Activated naive CD4-positive, alpha-beta T cell treated with anti-CD3 and anti-CD28 coated beads, Interleukin-2, amount 50 U/mL, for 24 hours (primary cell): Measurements from ENCODE around the gene OR2J2.
"Not testable (repeated sequence)": the region's sequence is repeated elsewhere in the genome, so short reads cannot be mapped to it uniquely, and the experiment has no call there.

Experiments
- H3K27ac Mint-ChIP-seq: one replicate; pipeline ENCODE4 v1.8.0; 2021; ENCODE audit warnings: mild to moderate bottlenecking, mixed read lengths
- H3K27me3 Mint-ChIP-seq: one replicate; pipeline ENCODE4 v1.8.0; 2021; ENCODE audit warnings: mixed read lengths
- H3K36me3 Mint-ChIP-seq: one replicate; pipeline ENCODE4 v1.8.0; 2021; ENCODE audit warnings: mixed read lengths
- H3K4me1 Mint-ChIP-seq: one replicate; pipeline ENCODE4 v1.8.0; 2021; ENCODE audit warnings: mixed read lengths
- H3K4me3 Mint-ChIP-seq: one replicate; pipeline ENCODE4 v1.8.0; 2021; ENCODE audit warnings: mild to moderate bottlenecking, mixed read lengths
- H3K9me3 Mint-ChIP-seq: one replicate; pipeline ENCODE4 v1.8.0; 2021; ENCODE audit warnings: mixed read lengths

The OR2J2 gene

DNA sequence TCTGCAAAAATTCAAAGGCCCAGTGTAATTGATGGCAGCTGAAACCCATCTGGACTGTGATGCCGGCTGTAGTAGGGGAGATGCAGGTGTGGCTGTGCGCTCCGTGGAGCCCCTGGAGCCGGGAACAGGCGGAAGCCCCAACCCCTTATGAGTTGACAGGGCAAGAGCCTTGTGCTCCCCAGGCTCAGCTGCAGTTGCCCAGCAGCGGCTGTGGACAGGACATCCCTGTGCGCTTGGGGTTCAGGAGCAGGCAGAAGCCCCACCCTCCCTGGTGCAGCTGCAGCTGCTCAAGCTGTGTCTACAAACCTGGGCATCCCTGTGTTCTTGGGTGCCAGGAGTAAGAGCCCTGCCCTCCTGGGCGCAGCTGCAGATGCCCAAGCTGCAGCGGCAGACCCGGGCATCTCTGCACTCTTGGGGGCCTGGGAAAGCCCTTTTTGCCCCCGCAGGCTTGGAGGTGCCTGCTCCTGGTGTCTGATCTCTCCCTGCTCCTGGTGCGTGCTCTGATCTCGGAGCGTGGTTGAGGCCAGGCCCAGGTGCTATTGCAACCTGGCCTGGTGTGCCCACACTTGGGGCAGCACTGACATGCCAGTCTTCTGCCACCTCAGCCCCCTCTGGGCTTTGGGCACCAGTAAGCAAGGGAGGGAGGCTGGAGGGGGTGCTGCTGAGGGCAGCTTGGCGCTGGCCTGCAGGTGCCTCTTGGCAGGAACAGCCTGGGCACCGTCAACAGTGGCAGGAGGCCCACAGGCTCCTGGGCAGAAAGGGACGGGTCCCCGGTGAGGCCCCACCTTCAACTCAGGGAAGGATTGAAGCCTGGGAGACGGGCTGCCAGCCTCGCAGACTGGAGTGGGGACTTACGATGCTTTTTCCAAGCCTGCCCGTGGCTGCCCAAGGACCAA lies 30.3 kb downstream of the OR2J2 start:
- no peaks in the 10 kb centered on the region for H3K9me3 Mint-ChIP-seq
- H3K36me3 Mint-ChIP-seq, result no peaks in the 10 kb centered on the region
- H3K27me3 Mint-ChIP-seq, result peaks cover 6% of the 10 kb centered on the region
- H3K4me1 Mint-ChIP-seq, result no peaks in the 10 kb centered on the region
- H3K4me3 Mint-ChIP-seq, result no peak overlapping the region
- H3K27ac Mint-ChIP-seq, result no peak overlapping the region

DNA sequence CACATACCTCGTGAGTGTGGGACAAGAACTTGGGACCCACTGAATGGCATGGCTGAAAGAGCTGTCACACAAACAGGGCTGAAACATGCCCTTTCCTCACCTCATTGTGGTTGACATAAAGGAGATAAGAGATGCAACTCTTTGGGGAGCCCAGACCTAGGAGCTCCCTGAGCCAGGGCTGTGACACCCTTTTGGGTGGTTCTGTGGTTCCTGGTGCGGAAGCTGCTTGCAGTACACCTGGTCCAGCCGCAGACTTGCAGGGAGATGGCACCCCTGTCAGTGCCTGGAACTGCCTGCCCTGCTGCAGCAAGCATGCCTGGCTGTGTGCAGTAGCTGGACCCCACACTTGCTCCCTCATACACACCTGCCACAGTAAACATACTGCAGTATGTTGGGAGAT lies 31.3 kb downstream of the OR2J2 start:
- Mint-ChIP-seq H3K27ac (no peak overlapping the region), H3K27me3 (peaks cover 9% of the 10 kb centered on the region), H3K36me3 (no peaks in the 10 kb centered on the region), H3K9me3 (no peaks in the 10 kb centered on the region), H3K4me1 (no peaks in the 10 kb centered on the region), H3K4me3 (no peak overlapping the region)

DNA sequence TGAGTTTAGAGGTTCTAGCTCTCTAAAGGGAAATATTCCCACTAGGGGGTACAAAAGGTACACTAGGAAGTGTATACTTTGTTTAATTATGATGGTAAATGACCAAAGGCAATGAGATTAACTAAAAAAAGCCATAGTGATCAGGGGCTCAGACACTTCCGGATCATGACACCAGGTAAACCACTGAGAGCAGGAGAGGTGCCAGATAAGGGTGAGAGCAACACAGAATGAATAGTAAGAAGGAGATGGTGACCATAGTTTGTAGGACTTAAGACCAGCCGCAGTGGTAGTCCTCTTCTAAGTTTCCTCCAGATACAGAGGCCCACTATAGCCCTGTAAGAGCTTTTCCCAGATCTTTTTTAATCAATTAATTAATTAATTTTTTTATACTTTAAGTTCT lies 40.8 kb downstream of the OR2J2 start:
- Mint-ChIP-seq H3K27me3 (peaks cover 25% of the 10 kb centered on the region), H3K27ac (no peak overlapping the region), H3K4me1 (no peaks in the 10 kb centered on the region), H3K36me3 (no peaks in the 10 kb centered on the region), H3K9me3 (no peaks in the 10 kb centered on the region), H3K4me3 (no peak overlapping the region)

DNA sequence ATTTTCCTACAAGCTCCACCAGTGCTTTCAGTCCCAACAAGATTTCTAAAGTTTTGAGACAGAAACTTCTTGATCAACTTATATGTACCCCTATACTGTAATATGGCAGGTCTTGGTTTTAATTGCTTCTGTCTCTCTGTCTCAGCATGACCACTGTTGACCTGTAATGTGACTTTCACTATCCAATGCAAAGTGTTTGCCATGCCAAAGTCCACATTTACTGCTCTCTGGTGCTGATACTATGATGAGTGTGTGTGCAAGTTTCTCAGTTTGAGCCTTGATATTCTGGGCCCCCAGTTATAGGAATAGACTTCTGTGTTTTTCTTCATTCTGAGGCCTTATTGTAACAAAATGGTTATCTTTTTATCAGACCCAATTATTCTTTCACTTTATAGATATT lies 45.8 kb downstream of the OR2J2 start:
- H3K36me3 Mint-ChIP-seq, result no peaks in the 10 kb centered on the region
- peaks cover 13% of the 10 kb centered on the region for H3K27me3 Mint-ChIP-seq
- no peak overlapping the region for H3K27ac Mint-ChIP-seq

DNA sequence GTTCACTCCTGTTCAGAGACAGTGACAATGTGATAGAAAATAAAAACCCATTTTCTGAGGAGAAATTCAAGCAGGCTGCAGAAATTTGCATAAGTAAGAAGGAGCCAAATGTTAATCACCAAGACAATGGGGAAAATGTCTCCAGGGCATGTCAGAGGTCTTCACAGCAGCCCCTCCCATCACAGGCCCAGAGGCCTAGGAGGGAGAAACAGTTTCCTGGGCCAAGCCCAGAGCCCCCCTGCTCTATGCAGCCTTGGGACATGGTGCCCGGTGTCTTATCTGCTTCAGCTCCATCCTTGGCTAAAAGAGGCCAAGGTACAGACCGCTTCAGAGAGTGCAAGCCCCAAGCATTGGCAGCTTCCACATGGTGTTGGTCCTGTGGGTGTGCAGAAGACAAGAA lies 46.5 kb downstream of the OR2J2 start:
- peaks cover 12% of the 10 kb centered on the region for H3K27me3 Mint-ChIP-seq
- H3K9me3 Mint-ChIP-seq, H3K4me3 Mint-ChIP-seq, H3K36me3 Mint-ChIP-seq, H3K4me1 Mint-ChIP-seq, H3K27ac Mint-ChIP-seq: not testable (repeated sequence)

More for the DNA sequence above, 45.8 kb downstream of the OR2J2 start:
- H3K9me3 Mint-ChIP-seq, result no peaks in the 10 kb centered on the region
- no peaks in the 10 kb centered on the region for H3K4me1 Mint-ChIP-seq
- H3K4me3 Mint-ChIP-seq, result no peak overlapping the region

DNA sequence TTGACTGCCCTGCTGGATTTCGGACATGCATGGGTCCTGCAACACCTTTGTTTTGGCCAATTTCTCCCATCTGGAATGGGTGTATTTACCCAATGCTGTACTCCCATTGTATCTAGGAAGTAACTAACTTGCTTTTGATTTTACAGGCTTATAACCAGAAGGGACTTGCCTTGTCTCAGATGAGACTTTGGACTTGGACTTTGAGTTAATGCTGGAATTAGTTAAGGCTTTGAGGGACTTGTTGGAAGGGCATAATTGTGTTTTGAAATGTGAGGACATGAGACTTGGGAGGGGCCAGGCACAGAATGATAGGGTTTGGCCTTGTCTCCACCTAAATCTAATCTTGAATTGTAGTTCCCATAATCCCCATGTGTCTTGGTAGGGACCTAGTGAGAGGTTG lies 47.3 kb downstream of the OR2J2 start:
- not testable (repeated sequence) for H3K27ac Mint-ChIP-seq, H3K4me1 Mint-ChIP-seq, H3K4me3 Mint-ChIP-seq, H3K9me3 Mint-ChIP-seq, H3K36me3 Mint-ChIP-seq
- peaks cover 16% of the 10 kb centered on the region for H3K27me3 Mint-ChIP-seq
